H9 (cell line): ENCODE data around the gene PROX2. TPM values are rescaled to one million over a fixed set of nuclear protein-coding genes. Genes with fewer than 3 reads are reported as not detected.

ENCODE experiments used
- DNase-seq: peaks from one replicate; pipeline ENCODE4 v3.0.0-alpha.2; 2017
- H2AFZ ChIP-seq: one replicate; pipeline ENCODE4 v1.6.1; 2013; ENCODE audit warnings: mild to moderate bottlenecking, low read length, control low read depth, moderate library complexity
- H2AK5ac ChIP-seq: 2 replicates; pipeline ENCODE4 v1.6.1; 2013; ENCODE audit warnings: low read length, control low read depth, mixed read lengths; ENCODE audit not compliant: insufficient read length
- H2BK120ac ChIP-seq: one replicate; pipeline ENCODE4 v1.6.1; 2013; ENCODE audit warnings: low read depth, mild to moderate bottlenecking, low read length, control low read depth, inconsistent platforms; ENCODE audit not compliant: poor library complexity, severe bottlenecking
- H2BK12ac ChIP-seq: 2 replicates; pipeline ENCODE4 v1.6.1; 2013; ENCODE audit warnings: low read length, control low read depth, mixed read lengths, low read depth; ENCODE audit not compliant: insufficient read length
- H2BK15ac ChIP-seq: 2 replicates; pipeline ENCODE4 v1.6.1; 2013; ENCODE audit warnings: low read depth, low read length, control low read depth
- H2BK20ac ChIP-seq: one replicate; pipeline ENCODE4 v1.6.1; 2013; ENCODE audit warnings: low read depth, mild to moderate bottlenecking, low read length, control low read depth, inconsistent platforms; ENCODE audit not compliant: poor library complexity, severe bottlenecking
- H2BK5ac ChIP-seq: 2 replicates; pipeline ENCODE4 v1.6.1; 2013; ENCODE audit warnings: low read length, control low read depth, mixed read lengths; ENCODE audit not compliant: insufficient read length
- H3K14ac ChIP-seq: 2 replicates; pipeline ENCODE4 v1.6.1; 2013; ENCODE audit warnings: low read length, control low read depth; ENCODE audit not compliant: insufficient read depth
- H3K18ac ChIP-seq: 2 replicates; pipeline ENCODE4 v1.6.1; 2013; ENCODE audit warnings: low read depth, mild to moderate bottlenecking, mixed read lengths, low read length, control low read depth; ENCODE audit not compliant: insufficient read length
- H3K23ac ChIP-seq: 2 replicates; pipeline ENCODE4 v1.6.1; 2013; ENCODE audit warnings: low read length, control low read depth, mixed read lengths, low read depth; ENCODE audit not compliant: insufficient read length
- H3K23me2 ChIP-seq: 2 replicates; pipeline ENCODE4 v1.6.1; 2013; ENCODE audit warnings: low read depth, mild to moderate bottlenecking, mixed read lengths, low read length, control low read depth; ENCODE audit not compliant: insufficient read length, poor library complexity, severe bottlenecking
- H3K27ac ChIP-seq: 2 replicates; pipeline ENCODE4 v1.5.1; 2013; ENCODE audit warnings: low read length, control low read depth, mixed read lengths, low read depth; ENCODE audit not compliant: insufficient read length
- H3K27me3 ChIP-seq: 2 replicates; pipeline ENCODE4 v1.6.1; 2013; ENCODE audit warnings: low read length, control low read depth, inconsistent platforms; ENCODE audit not compliant: insufficient read depth
- H3K4ac ChIP-seq: 2 replicates; pipeline ENCODE4 v1.6.1; 2013; ENCODE audit warnings: low read depth, mild to moderate bottlenecking, control low read depth, inconsistent platforms, low read length, moderate library complexity
- H3K4me1 ChIP-seq: 2 replicates; pipeline ENCODE4 v1.6.1; 2013; ENCODE audit warnings: low read length, control low read depth, inconsistent platforms; ENCODE audit not compliant: insufficient read depth
- H3K4me2 ChIP-seq: 2 replicates; pipeline ENCODE4 v1.6.1; 2013; ENCODE audit warnings: low read length, control low read depth, mixed read lengths; ENCODE audit not compliant: insufficient read length, insufficient read depth
- H3K56ac ChIP-seq: 2 replicates; pipeline ENCODE4 v1.6.1; 2013; ENCODE audit warnings: low read depth, mild to moderate bottlenecking, mixed read lengths, low read length, control low read depth; ENCODE audit not compliant: insufficient read length
- H3K79me1 ChIP-seq: 2 replicates; pipeline ENCODE4 v1.6.1; 2013; ENCODE audit warnings: low read depth, mild to moderate bottlenecking, moderate library complexity, low read length, control low read depth, inconsistent platforms; ENCODE audit not compliant: insufficient read depth, poor library complexity, severe bottlenecking
- H3K79me2 ChIP-seq: 2 replicates; pipeline ENCODE4 v1.6.1; 2013; ENCODE audit warnings: low read length, control low read depth, inconsistent platforms; ENCODE audit not compliant: insufficient read depth
- H3K9ac ChIP-seq: 2 replicates; pipeline ENCODE4 v1.6.1; 2013; ENCODE audit warnings: low read length, control low read depth, mixed read lengths; ENCODE audit not compliant: insufficient read length; ENCODE audit errors: extremely low read depth
- H3K9me3 ChIP-seq: one replicate; pipeline ENCODE4 v1.6.1; 2013; ENCODE audit warnings: low read depth, low read length, inconsistent platforms; ENCODE audit not compliant: control insufficient read depth
- H3T11ph ChIP-seq: one replicate; pipeline ENCODE4 v1.6.1; 2013; ENCODE audit warnings: mild to moderate bottlenecking, low read length, control low read depth, inconsistent platforms
- H4K20me1 ChIP-seq: one replicate; pipeline ENCODE4 v1.6.1; 2013; ENCODE audit not compliant: control insufficient read depth, insufficient read length, insufficient read depth
- H4K5ac ChIP-seq: 2 replicates; pipeline ENCODE4 v1.6.1; 2013; ENCODE audit warnings: low read depth, mild to moderate bottlenecking, mixed read lengths, low read length, control low read depth; ENCODE audit not compliant: insufficient read length
- H4K8ac ChIP-seq: replicated peaks from 2 replicates; pipeline ENCODE4 v1.6.1; 2013; ENCODE audit warnings: low read length, control low read depth, mixed read lengths, low read depth; ENCODE audit not compliant: insufficient read length
- H4K91ac ChIP-seq: 2 replicates; pipeline ENCODE4 v1.6.1; 2013; ENCODE audit warnings: low read depth, mild to moderate bottlenecking, moderate library complexity, mixed read lengths, low read length, control low read depth; ENCODE audit not compliant: insufficient read length
- H3K27ac Mint-ChIP-seq, 3 experiments: 2 replicates in 2 of 3; 3 replicates in 1 of 3; pipeline ENCODE4 v1.8.0; 2020 to 2021; ENCODE audit warnings: mixed read lengths in 3 of 3, mild to moderate bottlenecking in 1 of 3, moderate library complexity in 1 of 3
- H3K27me3 Mint-ChIP-seq: 2 replicates; pipeline ENCODE4 v1.8.0; 2021; ENCODE audit warnings: low read depth, mild to moderate bottlenecking, moderate library complexity, mixed read lengths
- H3K36me3 Mint-ChIP-seq, 3 experiments: 2 replicates in 2 of 3; 3 replicates in 1 of 3; pipeline ENCODE4 v1.8.0; 2020 to 2021; ENCODE audit warnings: low read depth in 3 of 3, mixed read lengths in 3 of 3; ENCODE audit not compliant: insufficient read depth in 1 of 3
- H3K4me1 Mint-ChIP-seq, 2 experiments: 2 replicates each; pipeline ENCODE4 v1.8.0; 2020; ENCODE audit warnings: mixed read lengths in 2 of 2
- H3K4me3 Mint-ChIP-seq, 2 experiments: 2 replicates in 1 of 2; 3 replicates in 1 of 2; pipeline ENCODE4 v1.8.0; 2020 to 2021; ENCODE audit warnings: mild to moderate bottlenecking in 2 of 2, mixed read lengths in 2 of 2, moderate library complexity in 1 of 2
- H3K9me3 Mint-ChIP-seq, 2 experiments: 2 replicates in 1 of 2; 3 replicates in 1 of 2; pipeline ENCODE4 v1.8.0; 2020; ENCODE audit warnings: mild to moderate bottlenecking in 2 of 2, mixed read lengths in 2 of 2, moderate library complexity in 1 of 2
- CTCF ChIP-seq: fragments of 200-600 bp; sonication (generic); conservative IDR thresholded peaks from 3 replicates; pipeline ENCODE4 v1.8.0; 2021; ENCODE audit warnings: antibody characterized with exemption, mild to moderate bottlenecking
- WGBS: extraction: QIAGEN DNeasy Blood & Tissue Kit; methylation state at CpG from one replicate; pipeline ENCODE4 v1.1.7; 2013; ENCODE audit warnings: missing lambda C conversion rate, low lambda C conversion rate, mixed read lengths; ENCODE audit not compliant: insufficient read length; ENCODE audit errors: extremely low coverage; 5-methylcytosine and 5-hydroxymethylcytosine counted together
- total RNA-seq: library from RNA; stranded (reverse); gene quantifications from 2 replicates; pipeline ENCODE4 v1.2.1, GENCODE V29; 2021

PROX2 gene
- total RNA-seq, 1 experiment from 2014 or later, result not detected

DNA sequence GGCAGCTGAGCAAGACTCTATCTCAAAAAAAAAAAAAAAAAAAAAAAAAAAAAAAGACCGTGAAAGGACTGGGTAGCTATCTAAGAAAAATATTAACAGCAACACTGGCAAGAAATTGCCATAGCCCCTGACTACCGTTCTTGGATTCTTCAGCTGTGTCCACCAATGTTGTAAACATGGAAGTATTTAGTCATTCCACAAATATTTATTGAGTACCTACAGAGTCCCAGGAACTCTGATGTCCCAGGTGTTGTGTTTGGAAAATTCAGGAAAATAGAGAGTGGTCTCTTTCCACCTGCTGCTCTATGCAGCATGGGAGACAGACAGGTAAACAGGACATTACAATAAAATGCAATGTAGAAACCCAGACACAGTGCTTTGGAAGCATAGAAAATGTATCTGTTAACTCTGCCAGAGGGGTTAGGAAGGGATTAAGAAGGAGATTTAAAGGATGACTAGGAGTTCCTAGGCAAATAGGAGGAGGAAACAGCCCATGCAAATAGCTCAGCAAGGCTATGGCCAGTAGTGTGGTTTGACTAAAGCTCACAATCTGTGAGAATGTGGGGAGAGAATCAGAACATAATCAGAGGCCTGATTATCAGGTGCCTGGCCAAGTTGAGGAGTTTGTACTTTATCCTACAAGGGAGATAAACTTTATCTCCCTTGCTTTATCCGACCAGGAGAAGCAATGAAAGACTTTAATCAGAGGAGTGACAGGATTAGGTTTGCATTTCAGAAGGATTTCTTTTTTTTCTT lies 3.7 kb upstream of the PROX2 start:
- H3K9ac ChIP-seq, result no peak overlapping the region
- peaks cover 13% of the 10 kb centered on the region for H3K4me1 ChIP-seq

More for the DNA sequence above, 3.7 kb upstream of the PROX2 start:
- TF ChIP-seq CTCF, result no peak
- Histone ChIP-seq H2BK12ac (no peak overlapping the region), H2AFZ (no peak overlapping the region), H3K4me2 (no peak overlapping the region), H3K27me3 (no peaks in the 10 kb centered on the region), H3K79me1 (peaks cover 17% of the 10 kb centered on the region), H2AK5ac (no peak overlapping the region), H3K23ac (no peak overlapping the region), H3K4ac (no peak overlapping the region), H2BK120ac (no peak overlapping the region), H3K27ac (no peak overlapping the region), H3K56ac (no peak overlapping the region), H4K91ac (no peak overlapping the region), H3K14ac (no peak overlapping the region), H3K23me2 (peaks cover 11% of the 10 kb centered on the region), H3K18ac (no peak overlapping the region), H3T11ph (no peak overlapping the region), H3K9me3 (no peaks in the 10 kb centered on the region), H4K20me1 (no peaks in the 10 kb centered on the region), H2BK20ac (no peak overlapping the region), H4K8ac (no peak overlapping the region), H2BK15ac (no peak overlapping the region), H3K79me2 (peaks cover 21% of the 10 kb centered on the region; the same call in 1 of the 2 replicates), H2BK5ac (no peak overlapping the region), H4K5ac (no peak overlapping the region)
- no CpG with 5 or more reads among the region's 3 CpGs for WGBS
- Mint-ChIP-seq H3K36me3 (peaks cover 0 to 9% (median 6%) of the 10 kb centered on the region in 3 experiments; a peak in 4 of 7 replicates), H3K4me3 (no peak overlapping the region), H3K9me3 (no peaks in the 10 kb centered on the region), H3K4me1 (peaks cover 36 to 49% of the 10 kb centered on the region in 2 experiments), H3K27ac (no peak overlapping the region; a peak in 1 of 7 replicates), H3K27me3 (no peaks in the 10 kb centered on the region)
- no peak for DNase-seq
